B cell (primary cell): Measurements from ENCODE around the gene HYAL2. TPM values are rescaled to one million over a fixed set of nuclear protein-coding genes. Genes with fewer than 3 reads are reported as not detected.
A peak's percentile ranks its signal among the peaks of the same experiment; 100 is the strongest.

Source experiments
- ATAC-seq: fragments of 200-7000 bp; cut with Tn5 transposase; one replicate; pipeline ENCODE4 v1.10.0; 2021; ENCODE audit warnings: low read depth, mild to moderate bottlenecking, moderate number of reproducible peaks, moderate library complexity
- CTCF ChIA-PET: fragments of 350-600 bp; sonication (Branson Sonifier 250); formaldehyde crosslinking; loops from one replicate; lab custom pipeline; 2021; ENCODE audit warnings: antibody characterized with exemption, inconsistent platforms; lab: Charles Lee
- POLR2A ChIA-PET: fragments of 350-600 bp; sonication (Branson Sonifier 250); formaldehyde crosslinking; loops from one replicate; lab custom pipeline; 2021; ENCODE audit warnings: antibody characterized with exemption; lab: Charles Lee
- DNase-seq: peaks from one replicate; pipeline ENCODE4 v3.0.0; 2013
- H2AFZ ChIP-seq: 2 replicates; pipeline ENCODE4 v1.6.1; 2012; ENCODE audit warnings: mild to moderate bottlenecking, low read depth, low read length; ENCODE audit not compliant: insufficient read depth, poor library complexity, severe bottlenecking
- H3K27ac ChIP-seq, 2 donors: 1 replicate in 1 of 2; 2 replicates in 1 of 2; pipeline ENCODE4 v1.5.1; 2012 to 2013; ENCODE audit warnings: low read length in 2 of 2, mild to moderate bottlenecking in 2 of 2, moderate library complexity in 1 of 2
- H3K27me3 ChIP-seq, 4 experiments: fragments of 200-600 bp in 1 of 4; sonication (generic) in 1 of 4; replicated peaks in 1 of 4; 1 replicate in 2 of 4; 2 replicates in 2 of 4; pipeline versions ENCODE4 v1.6.1 to v1.7.0; 2013 to 2016; ENCODE audit warnings: low read length in 3 of 4, mild to moderate bottlenecking in 2 of 4, mixed read lengths in 1 of 4, moderate library complexity in 1 of 4; ENCODE audit not compliant: insufficient read depth in 4 of 4, control insufficient read depth in 3 of 4; ENCODE audit errors: control extremely low read depth in 1 of 4
- H3K36me3 ChIP-seq, 2 experiments: replicated peaks in 1 of 2; 1 replicate in 1 of 2; 2 replicates in 1 of 2; pipeline versions ENCODE4 v1.6.1 to v1.7.1; 2013; ENCODE audit warnings: low read length in 1 of 2; ENCODE audit not compliant: insufficient read depth in 2 of 2, control insufficient read depth in 1 of 2; ENCODE audit errors: control extremely low read depth in 1 of 2, extremely low read depth in 1 of 2
- H3K4me1 ChIP-seq, 2 donors: fragments of 200-600 bp in 1 of 2; sonication (generic) in 1 of 2; 1 replicate in 1 of 2; 2 replicates in 1 of 2; pipeline versions ENCODE4 v1.5.1 to v1.6.1; 2013 to 2017; ENCODE audit warnings: low read length in 2 of 2; ENCODE audit not compliant: control insufficient read depth in 2 of 2, insufficient read depth in 2 of 2
- H3K4me2 ChIP-seq: replicated peaks from 2 replicates; pipeline ENCODE3; 2012; ENCODE audit warnings: mild to moderate bottlenecking, low read depth, low read length; ENCODE audit not compliant: poor library complexity, severe bottlenecking
- H3K4me3 ChIP-seq, 5 experiments: fragments of 200-600 bp in 1 of 5; sonication (generic) in 1 of 5; 1 replicate in 3 of 5; 2 replicates in 2 of 5; pipeline versions ENCODE4 v1.5.1 to v1.7.0; 2011 to 2016; ENCODE audit warnings: low read length in 4 of 5, mild to moderate bottlenecking in 4 of 5, low read depth in 2 of 5, control low read depth in 1 of 5, moderate library complexity in 1 of 5; ENCODE audit not compliant: insufficient read depth in 1 of 5; ENCODE audit errors: control extremely low read depth in 1 of 5, extremely low read depth in 1 of 5
- H3K79me2 ChIP-seq: fragments of 200-600 bp; sonication (generic); one replicate; pipeline ENCODE4 v1.6.0; 2016; ENCODE audit warnings: low read length; ENCODE audit not compliant: control insufficient read depth, insufficient read depth
- H3K9ac ChIP-seq: fragments of 200-600 bp; sonication (generic); 2 replicates; pipeline ENCODE4 v1.6.1; 2017; ENCODE audit warnings: mild to moderate bottlenecking, low read length, moderate library complexity
- H3K9me3 ChIP-seq, 3 donors: one replicate each; pipeline versions ENCODE4 v1.6.1 to v1.7.1; 2013; ENCODE audit warnings: low read length in 2 of 3; ENCODE audit not compliant: control insufficient read depth in 2 of 3, insufficient read depth in 1 of 3; ENCODE audit errors: control extremely low read depth in 1 of 3
- H4K20me1 ChIP-seq: 2 replicates; pipeline ENCODE4 v1.6.0; 2012; ENCODE audit warnings: mild to moderate bottlenecking, low read length; ENCODE audit not compliant: insufficient read depth, control insufficient read depth, poor library complexity, severe bottlenecking
- H3K27ac Mint-ChIP-seq: one replicate; pipeline ENCODE4 v1.8.0; 2021; ENCODE audit warnings: mixed read lengths
- H3K27me3 Mint-ChIP-seq: one replicate; pipeline ENCODE4 v1.8.0; 2021; ENCODE audit warnings: mixed read lengths
- H3K4me1 Mint-ChIP-seq: one replicate; pipeline ENCODE4 v1.8.0; 2021; ENCODE audit warnings: mixed read lengths
- H3K4me3 Mint-ChIP-seq: one replicate; pipeline ENCODE4 v1.8.0; 2021; ENCODE audit warnings: mixed read lengths
- H3K9me3 Mint-ChIP-seq: one replicate; pipeline ENCODE4 v1.8.0; 2022; ENCODE audit warnings: mixed read lengths; ENCODE audit not compliant: insufficient read depth
- CTCF ChIP-seq: fragments of 200-600 bp; IDR thresholded peaks from one replicate; pipeline ENCODE4 v1.8.0; 2022; ENCODE audit warnings: antibody characterized with exemption, mild to moderate bottlenecking
- EZH2 ChIP-seq: IDR thresholded peaks from 2 replicates; pipeline ENCODE4 v1.6.1; 2012; ENCODE audit warnings: borderline replicate concordance, low read depth, mild to moderate bottlenecking, moderate library complexity, low read length; ENCODE audit not compliant: insufficient read depth, poor library complexity, severe bottlenecking
- WGBS: methylation state at CpG from one replicate; pipeline ENCODE4 v1.1.5; 2013; ENCODE audit warnings: missing lambda C conversion rate; ENCODE audit not compliant: insufficient coverage; 5-methylcytosine and 5-hydroxymethylcytosine counted together
- intact Hi-C: fragments of 100-400 bp; cut with micrococcal nuclease; formaldehyde crosslinking; loops from one replicate; pipeline ENCODE4 v1.10.0; 2022
- polyA plus RNA-seq: library from polyadenylated mRNA; depleted of rRNA; stranded (reverse); fragments of >200 nt; gene quantifications from 2 replicates; pipeline ENCODE4 v1.2.3, GENCODE V29; 2012
- total RNA-seq, 2 donors: library from RNA; stranded (reverse); fragments of 120-200 nt in 1 of 2; gene quantifications; 1 replicate in 1 of 2; 2 replicates in 1 of 2; pipeline versions ENCODE4 v1.2.3 to v1.2.4, GENCODE V29; 2013 to 2022

HYAL2 gene
- total and polyA plus RNA-seq, 2 donors (not counting 1 experiment from before 2014, with no cell fraction given), result 4.2 to 5.1 TPM

- Histone ChIP-seq H2AFZ (peak overlapping the region; percentile 81), H3K4me3 (peak overlapping the region in 4 of 5 experiments; percentile 77 to 89 (median 88)), H3K27me3 (no peaks in the 10 kb centered on the region), H3K79me2 (peaks cover 13% of the 10 kb centered on the region), H3K4me1 (peaks cover 18 to 25% of the 10 kb centered on the region in 2 donors), H3K36me3 (peaks cover 0 to 4% of the 10 kb centered on the region in 2 experiments), H3K9ac (peak overlapping the region; percentile 82), H3K4me2 (peak overlapping the region; percentile 89), H3K9me3 (no peaks in the 10 kb centered on the region), H4K20me1 (no peaks in the 10 kb centered on the region), H3K27ac (peak overlapping the region; percentile 77 to 84)
- intact Hi-C loops, result loop anchor here (2.0 to 10.0 kb wide), 2 partner anchors 61 to 1087 kb away; partner anchors contain the start of genes GNAI2 and MANF
- no peak for TF ChIP-seq CTCF
- no peak for TF ChIP-seq EZH2
- 31% methylated on average over 8 of the region's 9 CpGs for WGBS
- ChIA-PET POLR2A (interaction anchor here (0.6 to 2.5 kb wide), 7 partner anchors 16 to 62 kb away, joined by 3 to 27 read pairs (median 9); partner anchors contain the start of genes CYB561D2, GNAI2, HYAL2 and NPRL2), CTCF (interaction anchor here (1.0 to 3.2 kb wide), 7 partner anchors 23 to 68 kb away, joined by 3 to 28 read pairs (median 9); partner anchors contain the start of genes CYB561D2, GNAI2, HYAL2 and NPRL2)
- Mint-ChIP-seq H3K4me3 (peak overlapping the region; percentile 100), H3K4me1 (peaks cover 33% of the 10 kb centered on the region), H3K9me3 (no peaks in the 10 kb centered on the region), H3K27ac (peak overlapping the region; percentile 100), H3K27me3 (no peaks in the 10 kb centered on the region)
- no peak for ATAC-seq
- no peak for DNase-seq
These were observed 24.4 kb downstream of the HYAL2 start for GRCh38 chr3:50297896-50298725.
